ENCODE data around the gene CMKLR1. TPM values are rescaled to one million over a fixed set of nuclear protein-coding genes. Genes with fewer than 3 reads are reported as not detected.

CMKLR1 gene
- total and polyA plus RNA-seq, 2 donors (not counting 1 experiment from before 2014, with no cell fraction given), result 0.06 to 0.54 TPM

- no CpG with 5 or more reads among the region's 3 CpGs for WGBS (ENCODE audit: insufficient coverage)
- no peak overlapping the region for H2AFZ ChIP-seq (ENCODE audit: insufficient read depth, low read depth, low read length, poor library complexity, severe bottlenecking)
- H3K9me3 ChIP-seq (ENCODE audit: control extremely low read depth in 1 of 3, control insufficient read depth in 2 of 3, insufficient read depth in 1 of 3, low read length in 2 of 3), result peaks cover 0 to 8% (median 0%) of the 10 kb centered on the region in 3 donors
- ATAC-seq (ENCODE audit: low read depth), result no peak
- Mint-ChIP-seq H3K4me1 (no peaks in the 10 kb centered on the region), H3K27ac (no peak overlapping the region), H3K4me3 (no peak overlapping the region), H3K27me3 (peaks cover 24% of the 10 kb centered on the region), H3K9me3 (ENCODE audit: insufficient read depth) (no peaks in the 10 kb centered on the region)
- intact Hi-C loops (cut with micrococcal nuclease), result no loop called here
- ChIA-PET CTCF (no interaction called here), POLR2A (no interaction called here)
- H3K27ac ChIP-seq (ENCODE audit: low read length in 2 of 2), result no peak overlapping the region
- no peak for DNase-seq
- H3K4me1 ChIP-seq (ENCODE audit: control insufficient read depth in 2 of 2, insufficient read depth in 2 of 2, low read length in 2 of 2), result no peaks in the 10 kb centered on the region
- H4K20me1 ChIP-seq (ENCODE audit: control insufficient read depth, insufficient read depth, low read length, poor library complexity, severe bottlenecking), result no peaks in the 10 kb centered on the region
- TF ChIP-seq EZH2 (IDR thresholded peaks at IDR 0.05; ENCODE audit: borderline replicate concordance, insufficient read depth, low read depth, low read length, poor library complexity, severe bottlenecking), result no peak
- no peak for TF ChIP-seq CTCF (IDR thresholded peaks at IDR 0.05)
- H3K27me3 ChIP-seq (replicated peaks in 1 of 4; ENCODE audit: control extremely low read depth in 1 of 4, control insufficient read depth in 3 of 4, insufficient read depth in 4 of 4, low read length in 3 of 4), result no peaks in the 10 kb centered on the region
- no peak overlapping the region for H3K4me3 ChIP-seq (ENCODE audit: control extremely low read depth in 1 of 5, extremely low read depth in 1 of 5, insufficient read depth in 1 of 5, low read depth in 2 of 5, low read length in 4 of 5)
- H3K4me2 ChIP-seq (replicated peaks; ENCODE audit: low read depth, low read length, poor library complexity, severe bottlenecking), result no peak overlapping the region
- no peaks in the 10 kb centered on the region for H3K79me2 ChIP-seq (ENCODE audit: control insufficient read depth, insufficient read depth, low read length)
- H3K36me3 ChIP-seq (replicated peaks in 1 of 2; ENCODE audit: control extremely low read depth in 1 of 2, control insufficient read depth in 1 of 2, extremely low read depth in 1 of 2, insufficient read depth in 2 of 2, low read length in 1 of 2), result no peaks in the 10 kb centered on the region
- H3K9ac ChIP-seq (ENCODE audit: low read length), result no peak overlapping the region
Observed at GRCh38 chr12:108296945-108297344, 42.2 kb downstream of the CMKLR1 start.

- intact Hi-C loops (cut with micrococcal nuclease), result no loop called here
- Mint-ChIP-seq H3K27me3 (peaks cover 28% of the 10 kb centered on the region), H3K27ac (no peak overlapping the region), H3K4me1 (no peaks in the 10 kb centered on the region), H3K4me3 (no peak overlapping the region), H3K9me3 (ENCODE audit: insufficient read depth) (no peaks in the 10 kb centered on the region)
- TF ChIP-seq EZH2 (IDR thresholded peaks at IDR 0.05; ENCODE audit: borderline replicate concordance, insufficient read depth, low read depth, low read length, poor library complexity, severe bottlenecking) (no peak), CTCF (IDR thresholded peaks at IDR 0.05) (no peak)
- no peaks in the 10 kb centered on the region for H4K20me1 ChIP-seq (ENCODE audit: control insufficient read depth, insufficient read depth, low read length, poor library complexity, severe bottlenecking)
- H2AFZ ChIP-seq (ENCODE audit: insufficient read depth, low read depth, low read length, poor library complexity, severe bottlenecking), result no peak overlapping the region
- no peaks in the 10 kb centered on the region for H3K4me1 ChIP-seq (ENCODE audit: control insufficient read depth in 2 of 2, insufficient read depth in 2 of 2, low read length in 2 of 2)
- ATAC-seq (ENCODE audit: low read depth), result no peak
- POLR2A ChIA-PET, result no interaction called here
- H3K9me3 ChIP-seq (ENCODE audit: control extremely low read depth in 1 of 3, control insufficient read depth in 2 of 3, insufficient read depth in 1 of 3, low read length in 2 of 3), result peaks cover 0 to 8% (median 0%) of the 10 kb centered on the region in 3 donors
- H3K9ac ChIP-seq (ENCODE audit: low read length), result no peak overlapping the region
- no peaks in the 10 kb centered on the region for H3K27me3 ChIP-seq (replicated peaks in 1 of 4; ENCODE audit: control extremely low read depth in 1 of 4, control insufficient read depth in 3 of 4, insufficient read depth in 4 of 4, low read length in 3 of 4)
- CTCF ChIA-PET, result no interaction called here
- no peak overlapping the region for H3K27ac ChIP-seq (ENCODE audit: low read length in 2 of 2)
- DNase-seq, result no peak
- H3K79me2 ChIP-seq (ENCODE audit: control insufficient read depth, insufficient read depth, low read length), result no peaks in the 10 kb centered on the region
- 90% methylated on average over 7 of the region's 8 CpGs for WGBS (ENCODE audit: insufficient coverage)
- no peak overlapping the region for H3K4me3 ChIP-seq (ENCODE audit: control extremely low read depth in 1 of 5, extremely low read depth in 1 of 5, insufficient read depth in 1 of 5, low read depth in 2 of 5, low read length in 4 of 5)
- H3K36me3 ChIP-seq (replicated peaks in 1 of 2; ENCODE audit: control extremely low read depth in 1 of 2, control insufficient read depth in 1 of 2, extremely low read depth in 1 of 2, insufficient read depth in 2 of 2, low read length in 1 of 2), result no peaks in the 10 kb centered on the region
- H3K4me2 ChIP-seq (replicated peaks; ENCODE audit: low read depth, low read length, poor library complexity, severe bottlenecking), result no peak overlapping the region
Observed at GRCh38 chr12:108295641-108296040, 43.5 kb downstream of the CMKLR1 start.

All from B cell (primary cell).